GM12878 (cell line): ENCODE data around the gene GSTA3. TPM values are rescaled to one million over a fixed set of nuclear protein-coding genes. Genes with fewer than 3 reads are reported as not detected.
A peak's percentile ranks its signal among the peaks of the same experiment; 100 is the strongest.

Experiments
- ATAC-seq: fragments of 200-7000 bp; cut with Tn5 transposase; 3 replicates; pipeline ENCODE4 v1.9.1; 2020; ENCODE audit warnings: mild to moderate bottlenecking, moderate library complexity
- BruUV-seq: library from RNA; stranded (reverse); fragments of 400-500 nt; replicated peaks from 2 replicates; lab custom pipeline; 2021; lab: Mats Ljungman, UMichigan
- CTCF ChIA-PET: fragments of 300-600 bp; sonication (Branson Sonifier 250); formaldehyde crosslinking; extraction: SDS; loops from one replicate; lab custom pipeline; 2021; ENCODE audit warnings: inconsistent platforms; lab: Yijun Ruan, JAX
- POLR2A ChIA-PET: fragments of 350-600 bp; formaldehyde crosslinking; extraction: SDS; loops from one replicate; lab custom pipeline; 2021; ENCODE audit warnings: inconsistent platforms; lab: Charles Lee
- RAD21 ChIA-PET: fragments of 300-600 bp; sonication (Branson Sonifier 250); formaldehyde crosslinking; loops from one replicate; lab custom pipeline; 2023; ENCODE audit warnings: antibody characterized with exemption; ENCODE audit not compliant: unreplicated experiment; lab: Charles Lee
- SMC1A ChIA-PET: fragments of 300-600 bp; sonication (Branson Sonifier 250); formaldehyde crosslinking; loops from one replicate; lab custom pipeline; 2023; ENCODE audit not compliant: unreplicated experiment, uncharacterized antibody; lab: Charles Lee
- DNase-seq: peaks from one replicate; pipeline ENCODE4 v3.0.0-alpha.2; 2011; ENCODE audit warnings: low read depth, low spot score
- FAIRE-seq: peaks from 3 replicates; lab custom pipeline; 2011; peaks lifted over from hg19 to GRCh38; lab: Jason Lieb, UNC
- H2AFZ ChIP-seq: 2 replicates; pipeline ENCODE4 v1.6.0; 2011; ENCODE audit warnings: low read depth, low read length, control low read depth; ENCODE audit not compliant: control insufficient read depth
- H3K27ac ChIP-seq: 2 replicates; pipeline ENCODE4 v1.5.1; 2011; ENCODE audit warnings: control low read depth; ENCODE audit not compliant: control insufficient read depth, insufficient read depth
- H3K27me3 ChIP-seq, 2 experiments: replicated peaks in 1 of 2; 2 replicates each; pipeline versions ENCODE4 v1.6.0 to v1.6.1; 2011; ENCODE audit warnings: low read length in 1 of 2; ENCODE audit not compliant: control insufficient read depth in 2 of 2, insufficient read depth in 2 of 2
- H3K36me3 ChIP-seq, 2 experiments: 2 replicates each; pipeline ENCODE4 v1.5.1; 2011; ENCODE audit warnings: low read length in 1 of 2; ENCODE audit not compliant: control insufficient read depth in 2 of 2, insufficient read depth in 2 of 2
- H3K4me1 ChIP-seq: 2 replicates; pipeline ENCODE4 v1.6.1; 2011; ENCODE audit warnings: mild to moderate bottlenecking, low read length, moderate library complexity, mixed read lengths; ENCODE audit not compliant: control insufficient read depth, insufficient read depth
- H3K4me2 ChIP-seq: 2 replicates; pipeline ENCODE4 v1.6.0; 2011; ENCODE audit warnings: control low read depth; ENCODE audit not compliant: control insufficient read depth, insufficient read depth
- H3K4me3 ChIP-seq: fragments of 200-600 bp; sonication (generic); 2 replicates; pipeline ENCODE4 v1.5.1; 2016
- H3K79me2 ChIP-seq: 2 replicates; pipeline ENCODE4 v1.6.0; 2011; ENCODE audit warnings: low read length; ENCODE audit not compliant: control insufficient read depth, insufficient read depth
- H3K9ac ChIP-seq: 2 replicates; pipeline ENCODE4 v1.8.0; 2011; ENCODE audit warnings: low read length, control low read depth, mixed read lengths; ENCODE audit not compliant: control insufficient read depth, insufficient read depth
- H3K9me3 ChIP-seq: replicated peaks from 3 replicates; pipeline ENCODE4 v1.5.1; 2011; ENCODE audit warnings: mild to moderate bottlenecking, low read length; ENCODE audit not compliant: control insufficient read depth, insufficient read depth
- H4K20me1 ChIP-seq: 2 replicates; pipeline ENCODE4 v1.6.0; 2011; ENCODE audit not compliant: control insufficient read depth, insufficient read depth
- CBX5 ChIP-seq: sonication (generic); IDR thresholded peaks from 2 replicates; pipeline ENCODE4 v1.6.1; 2016; ENCODE audit warnings: low read depth, moderate library complexity, mild to moderate bottlenecking, inconsistent platforms
- GABPA ChIP-seq: IDR thresholded peaks from 2 replicates; pipeline ENCODE4 v1.6.1; 2014; ENCODE audit warnings: antibody characterized with exemption, low read depth, mild to moderate bottlenecking, inconsistent platforms
- GATAD2B ChIP-seq: fragments of 450-650 bp; conservative IDR thresholded peaks from 2 replicates; pipeline ENCODE4 v1.6.1; 2017; ENCODE audit warnings: low read depth, mild to moderate bottlenecking, moderate library complexity
- IKZF1 ChIP-seq: fragments of 450-650 bp; conservative IDR thresholded peaks from 2 replicates; pipeline ENCODE4 v1.6.1; 2017; ENCODE audit warnings: antibody characterized with exemption, mild to moderate bottlenecking
- IKZF2 ChIP-seq, 2 experiments: fragments of 450-650 bp; IDR thresholded peaks; 2 replicates each; pipeline ENCODE4 v1.6.1; 2017; ENCODE audit warnings: mild to moderate bottlenecking in 2 of 2, moderate library complexity in 2 of 2
- NR2C1 ChIP-seq: fragments of 450-650 bp; IDR thresholded peaks from 2 replicates; pipeline ENCODE4 v1.6.1; 2017; ENCODE audit warnings: antibody characterized with exemption, mild to moderate bottlenecking, moderate library complexity
- PAX5 ChIP-seq: IDR thresholded peaks from 2 replicates; pipeline ENCODE4 v1.6.1; 2011; ENCODE audit warnings: low read depth, low read length, borderline replicate concordance
- SPI1 ChIP-seq: IDR thresholded peaks from 2 replicates; pipeline ENCODE4 v1.6.1; 2011; ENCODE audit warnings: low read depth, mild to moderate bottlenecking, low read length, moderate library complexity, borderline replicate concordance; ENCODE audit not compliant: insufficient read depth
- ZNF622 ChIP-seq: fragments of 450-650 bp; IDR thresholded peaks from 2 replicates; pipeline ENCODE4 v1.6.1; 2017; ENCODE audit warnings: mild to moderate bottlenecking, inconsistent platforms
- WGBS: methylation state at CpG from one replicate; pipeline ENCODE4 v1.1.6; 2016; ENCODE audit warnings: low lambda C conversion rate; ENCODE audit not compliant: insufficient replicate concordance, insufficient coverage; ENCODE audit errors: missing lambda C conversion rate; 5-methylcytosine and 5-hydroxymethylcytosine counted together
- in situ Hi-C: fragments of 300-500 bp; cut with MboI; formaldehyde crosslinking; loops from 9 replicates; pipeline ENCODE4 v1.14.3; 2018; ENCODE audit warnings: mixed read lengths
- intact Hi-C: fragments of 100-400 bp; cut with micrococcal nuclease; formaldehyde crosslinking; loops from one replicate; pipeline ENCODE4 v1.14.2; 2022; ENCODE audit not compliant: unreplicated experiment
- polyA plus RNA-seq, 11 experiments: library from polyadenylated mRNA; depleted of rRNA in 4 of 11; unstranded in 6 of 11; stranded (reverse) in 5 of 11; fragments of >200 nt; fragmentation: Nextera tagmentation in 4 of 11; fragmentation: Illumina TruSeq in 1 of 11; extraction: Ambion mirVana in 4 of 11; extraction: Trizol in 1 of 11; gene quantifications; 1 replicate in 1 of 11; 2 replicates in 10 of 11; pipeline versions ENCODE4 v1.2.1 to v1.2.3, GENCODE V29; 2011 to 2016; ENCODE audit warnings: inconsistent platforms in 2 of 11, missing spikeins in 2 of 11, low read depth in 1 of 11
- total RNA-seq, 4 experiments: library from RNA; depleted of rRNA in 3 of 4; stranded (reverse); fragments of >200 nt in 3 of 4; fragmentation: Illumina TruSeq in 1 of 4; extraction: Trizol in 1 of 4; gene quantifications; 2 replicates each; pipeline versions ENCODE4 v1.2.1 to v1.2.3, GENCODE V29; 2013 to 2021
- TF ChIP-seq, protein P1 (sequence below): fragments of 450-650 bp; IDR thresholded peaks from 2 replicates; pipeline ENCODE4 v1.6.1; 2017; ENCODE audit warnings: mild to moderate bottlenecking, moderate library complexity
- TF ChIP-seq, protein P2 (sequence below): fragments of 450-650 bp; formaldehyde crosslinking; IDR thresholded peaks from 2 replicates; pipeline ENCODE4 v1.4.0; 2020; ENCODE audit warnings: mild to moderate bottlenecking, moderate library complexity

GSTA3 gene
- total and polyA plus RNA-seq, 10 of the 15 experiments (the other 5 are each of a cell fraction or from before 2014, with no cell fraction given), result not detected

DNA sequence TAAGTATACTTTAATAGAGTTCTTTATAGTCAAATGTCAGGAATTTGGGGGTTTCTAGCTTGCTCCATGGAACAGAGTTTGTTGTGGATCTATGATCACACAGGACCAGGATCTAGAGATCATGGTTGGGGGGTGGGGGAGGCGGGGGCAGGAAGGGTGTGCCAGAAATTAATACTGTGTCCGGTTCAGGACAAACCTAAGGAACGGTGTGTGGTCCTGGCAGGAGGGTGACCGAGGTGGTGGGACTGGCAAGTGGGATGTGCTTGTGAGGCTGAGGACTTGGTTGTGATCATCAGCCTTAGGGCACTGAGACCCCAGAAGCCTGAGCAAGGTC lies 27.9 kb downstream of the GSTA3 start:
- no peaks in the 10 kb centered on the region for H3K36me3 ChIP-seq
- CTCF ChIA-PET, result interaction anchor here (1.0 to 1.9 kb wide), 2 partner anchors 112 to 182 kb away, joined by 3 to 5 read pairs; no protein-coding TSS in a partner anchor
- no peaks in the 10 kb centered on the region for H3K79me2 ChIP-seq
- H3K27me3 ChIP-seq, result no peaks in the 10 kb centered on the region; a peak in 1 of 4 replicates
- WGBS, result 66% methylated on average over 4 of the region's 4 CpGs
- SMC1A ChIA-PET, result interaction anchor here (0.9 kb wide), 1 partner anchor 185 kb away, joined by 3 read pairs; no protein-coding TSS in a partner anchor
- POLR2A ChIA-PET, result interaction anchor here (0.7 kb wide), 1 partner anchor 101 kb away, joined by 3 read pairs; no protein-coding TSS in a partner anchor
- ATAC-seq (peak; percentile 21; the same call in 2 of the 3 replicates), DNase-seq (no peak), FAIRE-seq (no peak)
- BruUV-seq, result no TSS peak
- H3K4me3 ChIP-seq, result no peak overlapping the region
- no peak overlapping the region for H3K9ac ChIP-seq
- no peaks in the 10 kb centered on the region for H3K4me1 ChIP-seq
- RAD21 ChIA-PET, result no interaction called here
- no peak for TF ChIP-seq GATAD2B
- no peak for TF ChIP-seq GABPA
- TF ChIP-seq PAX5, result no peak
- no peak for TF ChIP-seq SPI1
- TF ChIP-seq CBX5, result no peak
- no peak for TF ChIP-seq ZNF622
- TF ChIP-seq NR2C1, result no peak
- TF ChIP-seq, protein P1, sequence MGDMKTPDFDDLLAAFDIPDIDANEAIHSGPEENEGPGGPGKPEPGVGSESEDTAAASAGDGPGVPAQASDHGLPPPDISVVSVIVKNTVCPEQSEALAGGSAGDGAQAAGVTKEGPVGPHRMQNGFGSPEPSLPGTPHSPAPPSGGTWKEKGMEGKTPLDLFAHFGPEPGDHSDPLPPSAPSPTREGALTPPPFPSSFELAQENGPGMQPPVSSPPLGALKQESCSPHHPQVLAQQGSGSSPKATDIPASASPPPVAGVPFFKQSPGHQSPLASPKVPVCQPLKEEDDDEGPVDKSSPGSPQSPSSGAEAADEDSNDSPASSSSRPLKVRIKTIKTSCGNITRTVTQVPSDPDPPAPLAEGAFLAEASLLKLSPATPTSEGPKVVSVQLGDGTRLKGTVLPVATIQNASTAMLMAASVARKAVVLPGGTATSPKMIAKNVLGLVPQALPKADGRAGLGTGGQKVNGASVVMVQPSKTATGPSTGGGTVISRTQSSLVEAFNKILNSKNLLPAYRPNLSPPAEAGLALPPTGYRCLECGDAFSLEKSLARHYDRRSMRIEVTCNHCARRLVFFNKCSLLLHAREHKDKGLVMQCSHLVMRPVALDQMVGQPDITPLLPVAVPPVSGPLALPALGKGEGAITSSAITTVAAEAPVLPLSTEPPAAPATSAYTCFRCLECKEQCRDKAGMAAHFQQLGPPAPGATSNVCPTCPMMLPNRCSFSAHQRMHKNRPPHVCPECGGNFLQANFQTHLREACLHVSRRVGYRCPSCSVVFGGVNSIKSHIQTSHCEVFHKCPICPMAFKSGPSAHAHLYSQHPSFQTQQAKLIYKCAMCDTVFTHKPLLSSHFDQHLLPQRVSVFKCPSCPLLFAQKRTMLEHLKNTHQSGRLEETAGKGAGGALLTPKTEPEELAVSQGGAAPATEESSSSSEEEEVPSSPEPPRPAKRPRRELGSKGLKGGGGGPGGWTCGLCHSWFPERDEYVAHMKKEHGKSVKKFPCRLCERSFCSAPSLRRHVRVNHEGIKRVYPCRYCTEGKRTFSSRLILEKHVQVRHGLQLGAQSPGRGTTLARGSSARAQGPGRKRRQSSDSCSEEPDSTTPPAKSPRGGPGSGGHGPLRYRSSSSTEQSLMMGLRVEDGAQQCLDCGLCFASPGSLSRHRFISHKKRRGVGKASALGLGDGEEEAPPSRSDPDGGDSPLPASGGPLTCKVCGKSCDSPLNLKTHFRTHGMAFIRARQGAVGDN, result no peak
- TF ChIP-seq IKZF2 (IDR thresholded peaks at IDR 0.05), result no peak
- TF ChIP-seq, protein P2, sequence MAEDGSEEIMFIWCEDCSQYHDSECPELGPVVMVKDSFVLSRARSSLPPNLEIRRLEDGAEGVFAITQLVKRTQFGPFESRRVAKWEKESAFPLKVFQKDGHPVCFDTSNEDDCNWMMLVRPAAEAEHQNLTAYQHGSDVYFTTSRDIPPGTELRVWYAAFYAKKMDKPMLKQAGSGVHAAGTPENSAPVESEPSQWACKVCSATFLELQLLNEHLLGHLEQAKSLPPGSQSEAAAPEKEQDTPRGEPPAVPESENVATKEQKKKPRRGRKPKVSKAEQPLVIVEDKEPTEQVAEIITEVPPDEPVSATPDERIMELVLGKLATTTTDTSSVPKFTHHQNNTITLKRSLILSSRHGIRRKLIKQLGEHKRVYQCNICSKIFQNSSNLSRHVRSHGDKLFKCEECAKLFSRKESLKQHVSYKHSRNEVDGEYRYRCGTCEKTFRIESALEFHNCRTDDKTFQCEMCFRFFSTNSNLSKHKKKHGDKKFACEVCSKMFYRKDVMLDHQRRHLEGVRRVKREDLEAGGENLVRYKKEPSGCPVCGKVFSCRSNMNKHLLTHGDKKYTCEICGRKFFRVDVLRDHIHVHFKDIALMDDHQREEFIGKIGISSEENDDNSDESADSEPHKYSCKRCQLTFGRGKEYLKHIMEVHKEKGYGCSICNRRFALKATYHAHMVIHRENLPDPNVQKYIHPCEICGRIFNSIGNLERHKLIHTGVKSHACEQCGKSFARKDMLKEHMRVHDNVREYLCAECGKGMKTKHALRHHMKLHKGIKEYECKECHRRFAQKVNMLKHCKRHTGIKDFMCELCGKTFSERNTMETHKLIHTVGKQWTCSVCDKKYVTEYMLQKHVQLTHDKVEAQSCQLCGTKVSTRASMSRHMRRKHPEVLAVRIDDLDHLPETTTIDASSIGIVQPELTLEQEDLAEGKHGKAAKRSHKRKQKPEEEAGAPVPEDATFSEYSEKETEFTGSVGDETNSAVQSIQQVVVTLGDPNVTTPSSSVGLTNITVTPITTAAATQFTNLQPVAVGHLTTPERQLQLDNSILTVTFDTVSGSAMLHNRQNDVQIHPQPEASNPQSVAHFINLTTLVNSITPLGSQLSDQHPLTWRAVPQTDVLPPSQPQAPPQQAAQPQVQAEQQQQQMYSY (CRISPR knock-in tag), result no peak
- no peak for TF ChIP-seq IKZF1
- H3K9me3 ChIP-seq, result no peaks in the 10 kb centered on the region
- intact Hi-C loops (loop anchor here (10.0 kb wide), 1 partner anchor 603 kb away; no protein-coding TSS in a partner anchor), in situ Hi-C loops (no loop called here)
- no peaks in the 10 kb centered on the region for H4K20me1 ChIP-seq
- 0 out of 2 replicates have a peak overlapping the region, but pooled peaks have one; percentile 75 for H3K4me2 ChIP-seq
- no peak overlapping the region for H2AFZ ChIP-seq
- H3K27ac ChIP-seq, result no peak overlapping the region
